HepG2 (cell line): ENCODE data around the gene METTL26. TPM values are rescaled to one million over a fixed set of nuclear protein-coding genes. Genes with fewer than 3 reads are reported as not detected.

ENCODE experiments used
- ARID2 ChIP-seq: sonication (generic); formaldehyde crosslinking; IDR thresholded peaks from 2 replicates; pipeline ENCODE4 v1.8.1; 2022; ENCODE audit warnings: mild to moderate bottlenecking, missing genetic modification reagents, borderline replicate concordance
- CHCHD3 ChIP-seq: sonication (generic); formaldehyde crosslinking; IDR thresholded peaks from 2 replicates; pipeline ENCODE4 v1.8.0; 2022; ENCODE audit warnings: mild to moderate bottlenecking, missing genetic modification reagents, moderate library complexity
- CTCF ChIP-seq: sonication (generic); formaldehyde crosslinking; IDR thresholded peaks from 2 replicates; pipeline ENCODE4 v1.5.0; 2020; ENCODE audit warnings: mild to moderate bottlenecking, missing genetic modification reagents, moderate library complexity
- HMGXB4 ChIP-seq, 2 experiments: sonication (generic) in 1 of 2; formaldehyde crosslinking in 1 of 2; IDR thresholded peaks; 2 replicates each; pipeline versions ENCODE4 v1.4.0 to v1.6.1; 2018 to 2020; ENCODE audit warnings: missing genetic modification reagents in 2 of 2, borderline replicate concordance in 1 of 2, low read depth in 1 of 2, mild to moderate bottlenecking in 1 of 2, missing biosample characterization in 1 of 2
- HNF4A ChIP-seq: sonication (generic); formaldehyde crosslinking; IDR thresholded peaks from 2 replicates; pipeline ENCODE4 v1.4.0; 2020; ENCODE audit warnings: missing genetic modification reagents
- KDM4B ChIP-seq: sonication (generic); formaldehyde crosslinking; IDR thresholded peaks from 2 replicates; pipeline ENCODE4 v1.4.0; 2020; ENCODE audit warnings: missing genetic modification reagents
- LBX2 ChIP-seq: sonication (generic); formaldehyde crosslinking; IDR thresholded peaks from 2 replicates; pipeline ENCODE4 v1.5.0; 2020; ENCODE audit warnings: missing genetic modification reagents, mild to moderate bottlenecking, borderline replicate concordance
- MXD3 ChIP-seq: IDR thresholded peaks from 2 replicates; pipeline ENCODE4 v1.6.1; 2016; ENCODE audit warnings: mild to moderate bottlenecking, missing biosample characterization, missing genetic modification reagents
- NFATC3 ChIP-seq: sonication (generic); formaldehyde crosslinking; IDR thresholded peaks from 2 replicates; pipeline ENCODE4 v1.5.1; 2020; ENCODE audit warnings: mild to moderate bottlenecking, missing genetic modification reagents
- PATZ1 ChIP-seq: sonication (generic); formaldehyde crosslinking; IDR thresholded peaks from 2 replicates; pipeline ENCODE4 v1.4.0; 2020; ENCODE audit warnings: missing genetic modification reagents
- SAFB2 ChIP-seq: sonication (generic); formaldehyde crosslinking; IDR thresholded peaks from 2 replicates; pipeline ENCODE4 v1.5.1; 2020; ENCODE audit warnings: missing genetic modification reagents, low read depth, mild to moderate bottlenecking, borderline replicate concordance
- SAP130 ChIP-seq: IDR thresholded peaks from 2 replicates; pipeline ENCODE4 v1.6.1; 2016; ENCODE audit warnings: low read depth
- TBX2 ChIP-seq: sonication (generic); formaldehyde crosslinking; IDR thresholded peaks from 2 replicates; pipeline ENCODE4 v1.5.0; 2020; ENCODE audit warnings: missing genetic modification reagents, mild to moderate bottlenecking, borderline replicate concordance
- ZIK1 ChIP-seq: sonication (generic); formaldehyde crosslinking; IDR thresholded peaks from 2 replicates; pipeline ENCODE4 v1.5.0; 2020; ENCODE audit warnings: mild to moderate bottlenecking, low read depth, missing genetic modification reagents, borderline replicate concordance
- ZNF263 ChIP-seq: sonication (generic); formaldehyde crosslinking; IDR thresholded peaks from 2 replicates; pipeline ENCODE4 v1.4.0; 2020; ENCODE audit warnings: missing genetic modification reagents
- ZNF574 ChIP-seq: sonication (generic); formaldehyde crosslinking; IDR thresholded peaks from 2 replicates; pipeline ENCODE4 v1.4.0; 2020; ENCODE audit warnings: missing genetic modification reagents
- ZNF83 ChIP-seq: sonication (generic); formaldehyde crosslinking; IDR thresholded peaks from 2 replicates; pipeline ENCODE4 v1.4.0; 2020; ENCODE audit warnings: missing genetic modification reagents, mild to moderate bottlenecking, borderline replicate concordance
- ZNF839 ChIP-seq: sonication (generic); formaldehyde crosslinking; IDR thresholded peaks from 2 replicates; pipeline ENCODE4 v1.4.0; 2020; ENCODE audit warnings: missing genetic modification reagents, mild to moderate bottlenecking, borderline replicate concordance
- polyA plus RNA-seq, 8 experiments: library from polyadenylated mRNA; depleted of rRNA in 3 of 8; stranded (reverse) in 7 of 8; unstranded in 1 of 8; fragments of >200 nt; fragmentation: Illumina TruSeq in 4 of 8; extraction: Trizol in 4 of 8; gene quantifications; 2 replicates each; pipeline versions ENCODE4 v1.2.1 to v1.2.3, GENCODE V29; 2011 to 2016; ENCODE audit warnings: low read depth in 4 of 8, missing spikeins in 1 of 8, mixed read lengths in 1 of 8; ENCODE audit not compliant: insufficient read depth in 1 of 8
- total RNA-seq, 5 experiments: library from RNA; depleted of rRNA; stranded (reverse); fragments of >200 nt; fragmentation: Illumina TruSeq; extraction: Trizol; gene quantifications; 2 replicates each; pipeline ENCODE4 v1.2.3, GENCODE V29; 2016; ENCODE audit warnings: low read depth in 1 of 5

METTL26 gene
- total and polyA plus RNA-seq, 2 of the 13 experiments (the other 11 are each of a cell fraction or from before 2014, with no cell fraction given): 65.5 to 70.1 TPM

GRCh38 chr16:680967-681745 is 45.1 kb upstream of the METTL26 start (continued):
- TF ChIP-seq NFATC3 (CRISPR knock-in tag): no peak
- peak; percentile 69 to 72; a peak in 3 of 4 replicates for TF ChIP-seq HMGXB4 (CRISPR knock-in tag; IDR thresholded peaks at IDR 0.05; ENCODE audit: borderline replicate concordance in 1 of 2, low read depth in 1 of 2)
- TF ChIP-seq HNF4A (CRISPR knock-in tag): peak; percentile 3; the same call in 1 of the 2 replicates
- no peak for TF ChIP-seq KDM4B (CRISPR knock-in tag)
- peak; percentile 52; the same call in 1 of the 2 replicates for TF ChIP-seq LBX2 (CRISPR knock-in tag)
- TF ChIP-seq ZNF83 (CRISPR knock-in tag): peak; percentile 72; the same call in 1 of the 2 replicates
- 0 out of 2 replicates have a peak, but pooled peaks have one; percentile 20 for TF ChIP-seq CHCHD3 (CRISPR knock-in tag)
- TF ChIP-seq PATZ1: no peak
- 0 out of 2 replicates have a peak, but pooled peaks have one; percentile 41 for TF ChIP-seq ZNF839
- peak; percentile 84 for TF ChIP-seq SAP130 (CRISPR knock-in tag)
- TF ChIP-seq ARID2 (CRISPR knock-in tag): no peak
- peak; percentile 83 for TF ChIP-seq ZNF574
- TF ChIP-seq SAFB2 (CRISPR knock-in tag): no peak
- no peak for TF ChIP-seq MXD3 (CRISPR knock-in tag)
- peak; percentile 76 for TF ChIP-seq CTCF (CRISPR knock-in tag)
- peak; percentile 42; the same call in 1 of the 2 replicates for TF ChIP-seq TBX2 (CRISPR knock-in tag)
- TF ChIP-seq ZNF263 (CRISPR knock-in tag): no peak
- no peak for TF ChIP-seq ZIK1 (CRISPR knock-in tag)
